LNCaP clone FGC (cell line): ENCODE measurements around the gene PCDHB16.
A peak's percentile ranks its signal among the peaks of the same experiment; 100 is the strongest.
"Not testable (repeated sequence)": the region's sequence is repeated elsewhere in the genome, so short reads cannot be mapped to it uniquely, and the experiment has no call there.

Experiments
- DNase-seq: peaks from one replicate; pipeline ENCODE4 v3.0.0-alpha.2; 2011; ENCODE audit warnings: low read depth
- H3K4me3 ChIP-seq: 2 replicates; pipeline ENCODE4 v1.5.1; 2011; ENCODE audit warnings: mild to moderate bottlenecking, low read depth, low read length, control low read depth
- CTCF ChIP-seq: IDR thresholded peaks from 2 replicates; pipeline ENCODE4 v1.5.1; 2012; ENCODE audit warnings: mild to moderate bottlenecking; ENCODE audit not compliant: control insufficient read depth, insufficient read depth; ENCODE audit errors: extremely low read depth

PCDHB16 gene

GRCh38 chr5:141155540-141156374, 26.4 kb upstream of the PCDHB16 start:
- no peak overlapping the region for H3K4me3 ChIP-seq
- 0 out of 2 replicates have a peak, but pooled peaks have one; percentile 15 for TF ChIP-seq CTCF
- no peak for DNase-seq

DNA sequence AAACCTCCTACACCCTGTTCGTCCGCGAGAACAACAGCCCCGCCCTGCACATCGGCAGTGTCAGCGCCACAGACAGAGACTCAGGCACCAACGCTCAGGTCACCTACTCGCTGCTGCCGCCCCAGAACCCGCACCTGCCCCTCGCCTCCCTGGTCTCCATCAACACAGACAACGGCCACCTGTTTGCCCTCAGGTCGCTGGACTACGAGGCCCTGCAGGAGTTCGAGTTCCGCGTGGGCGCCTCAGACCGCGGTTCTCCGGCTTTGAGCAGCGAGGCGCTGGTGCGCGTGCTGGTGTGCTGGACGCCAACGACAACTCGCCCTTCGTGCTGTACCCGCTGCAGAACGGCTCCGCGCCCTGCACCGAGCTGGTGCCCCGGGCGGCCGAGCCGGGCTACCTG, 24.8 kb upstream of the PCDHB16 start:
- not testable (repeated sequence) for DNase-seq, H3K4me3 ChIP-seq

- H3K4me3 ChIP-seq, DNase-seq: not testable (repeated sequence)
Observed at GRCh38 chr5:141157901-141158300, 24.3 kb upstream of the PCDHB16 start.

DNA sequence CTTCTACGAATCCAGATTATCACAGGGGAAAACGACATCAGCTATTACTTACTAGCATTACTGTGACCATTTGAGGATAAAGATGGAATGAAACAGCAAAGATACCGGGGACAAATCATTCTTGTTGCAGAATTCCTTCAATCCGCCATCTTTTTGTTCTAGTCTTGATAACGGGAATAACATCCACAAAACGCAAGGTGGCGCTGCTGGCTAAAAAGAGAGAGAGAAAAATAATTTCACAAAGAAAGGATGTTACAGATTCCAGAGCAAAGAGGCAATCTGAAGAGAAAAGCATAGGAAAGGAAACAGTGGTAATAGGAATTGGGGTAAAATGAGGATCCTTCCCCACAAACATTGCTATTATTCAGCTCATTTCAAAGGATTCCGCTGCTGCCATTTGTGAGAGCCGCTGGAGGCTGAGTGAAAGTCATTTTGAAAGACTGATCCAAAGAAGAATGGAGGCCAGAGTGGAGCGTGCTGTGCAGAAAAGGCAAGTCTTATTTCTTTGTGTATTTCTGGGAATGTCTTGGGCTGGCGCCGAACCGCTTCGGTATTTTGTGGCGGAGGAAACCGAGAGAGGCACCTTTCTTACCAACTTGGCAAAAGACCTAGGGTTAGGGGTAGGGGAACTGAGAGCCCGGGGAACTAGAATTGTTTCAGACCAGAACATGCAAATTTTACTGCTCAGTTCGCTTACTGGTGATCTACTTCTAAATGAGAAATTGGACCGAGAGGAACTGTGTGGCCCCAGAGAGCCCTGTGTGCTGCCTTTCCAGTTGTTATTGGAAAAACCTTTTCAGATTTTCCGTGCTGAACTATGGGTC, 9.6 kb upstream of the PCDHB16 start, which contains the start of gene PCDHB7:
PCDHB7 (plus strand) TSS at position 264 of the 824 bp plus-strand sequence; CDS start at position 456, 192 bp downstream.
- TF ChIP-seq CTCF, result peak; percentile 79
- H3K4me3 ChIP-seq, result no peak within 1 kb of the TSS
- DNase-seq, result no peak

DNA sequence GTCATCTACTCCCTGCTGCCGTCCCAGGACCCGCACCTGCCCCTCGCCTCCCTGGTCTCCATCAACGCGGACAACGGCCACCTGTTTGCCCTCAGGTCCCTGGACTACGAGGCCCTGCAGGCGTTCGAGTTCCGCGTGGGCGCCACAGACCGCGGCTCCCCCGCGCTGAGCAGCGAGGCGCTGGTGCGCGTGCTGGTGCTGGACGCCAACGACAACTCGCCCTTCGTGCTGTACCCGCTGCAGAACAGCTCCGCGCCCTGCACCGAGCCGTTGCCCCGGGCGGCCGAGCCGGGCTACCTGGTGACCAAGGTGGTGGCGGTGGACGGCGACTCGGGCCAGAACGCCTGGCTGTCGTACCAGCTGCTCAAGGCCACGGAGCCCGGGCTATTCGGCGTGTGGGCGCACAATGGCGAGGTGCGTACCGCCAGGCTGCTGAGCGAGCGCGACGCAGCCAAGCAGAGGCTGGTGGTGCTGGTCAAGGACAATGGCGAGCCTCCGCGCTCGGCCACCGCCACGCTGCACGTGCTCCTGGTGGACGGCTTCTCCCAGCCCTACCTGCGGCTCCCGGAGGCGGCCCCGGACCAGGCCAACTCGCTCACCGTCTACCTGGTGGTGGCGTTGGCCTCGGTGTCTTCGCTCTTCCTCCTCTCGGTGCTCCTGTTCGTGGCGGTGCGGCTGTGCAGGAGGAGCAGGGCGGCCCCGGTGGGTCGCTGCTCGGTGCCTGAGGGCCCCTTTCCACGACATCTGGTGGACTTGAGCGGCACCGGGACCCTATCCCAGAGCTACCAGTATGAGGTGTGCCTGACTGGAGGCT, 7.7 kb upstream of the PCDHB16 start:
- H3K4me3 ChIP-seq, DNase-seq: not testable (repeated sequence)

DNA sequence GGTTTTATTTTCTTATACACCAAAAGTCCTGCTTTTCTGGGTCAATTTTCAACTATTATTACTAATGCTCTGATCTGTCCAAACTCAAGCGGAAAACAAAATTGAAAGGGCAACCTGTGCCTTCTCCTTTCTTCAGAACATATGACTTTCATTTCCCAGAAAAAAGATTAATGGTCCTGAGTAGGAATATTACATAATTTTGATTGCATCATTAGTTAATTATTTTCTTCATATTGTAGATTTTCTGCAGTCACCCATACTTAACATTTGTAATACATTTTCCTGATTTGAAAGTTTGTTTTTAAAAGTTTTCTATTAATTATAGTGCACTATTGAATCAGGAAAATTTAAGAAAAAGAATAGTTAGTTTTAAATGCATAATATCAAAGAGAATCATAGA, 6.3 kb upstream of the PCDHB16 start:
- H3K4me3 ChIP-seq, result no peak overlapping the region
- no peak for TF ChIP-seq CTCF
- DNase-seq, result no peak

DNA sequence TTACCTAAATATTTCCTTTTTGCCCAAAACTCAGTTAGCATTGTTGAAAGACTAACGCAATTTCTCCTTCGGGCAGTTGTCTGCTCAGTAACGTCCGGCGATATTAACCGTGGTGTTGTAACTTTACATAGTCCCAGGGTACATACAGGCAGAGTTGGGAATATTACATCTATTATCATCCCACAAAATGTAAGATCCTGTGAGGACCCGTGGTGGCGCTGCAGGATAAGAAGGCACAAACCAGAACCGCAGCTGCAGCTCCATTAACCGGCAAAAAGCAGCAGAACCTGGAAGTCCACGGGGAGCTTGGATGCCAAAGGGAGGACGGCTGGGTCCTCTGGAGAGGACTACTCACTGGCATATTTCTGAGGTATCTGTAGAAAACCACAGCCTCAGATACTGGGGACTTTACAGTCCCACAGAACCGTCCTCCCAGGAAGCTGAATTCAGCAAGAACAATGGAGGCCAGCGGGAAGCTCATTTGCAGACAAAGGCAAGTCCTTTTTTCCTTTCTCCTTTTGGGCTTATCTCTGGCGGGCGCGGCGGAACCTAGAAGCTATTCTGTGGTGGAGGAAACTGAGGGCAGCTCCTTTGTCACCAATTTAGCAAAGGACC, 4.5 kb upstream of the PCDHB16 start, which contains the start of gene PCDHB8:
PCDHB8 (plus strand) TSS at position 214 of the 615 bp plus-strand sequence; CDS start at position 459, 245 bp downstream.
- H3K4me3 ChIP-seq, result peak within 1 kb of the TSS; percentile 6; the same call in 1 of the 2 replicates
- peak; percentile 43 for TF ChIP-seq CTCF
- DNase-seq, result not testable (repeated sequence)

GRCh38 chr5:141179371-141179770, 2.8 kb upstream of the PCDHB16 start:
- not testable (repeated sequence) for DNase-seq, H3K4me3 ChIP-seq

DNA sequence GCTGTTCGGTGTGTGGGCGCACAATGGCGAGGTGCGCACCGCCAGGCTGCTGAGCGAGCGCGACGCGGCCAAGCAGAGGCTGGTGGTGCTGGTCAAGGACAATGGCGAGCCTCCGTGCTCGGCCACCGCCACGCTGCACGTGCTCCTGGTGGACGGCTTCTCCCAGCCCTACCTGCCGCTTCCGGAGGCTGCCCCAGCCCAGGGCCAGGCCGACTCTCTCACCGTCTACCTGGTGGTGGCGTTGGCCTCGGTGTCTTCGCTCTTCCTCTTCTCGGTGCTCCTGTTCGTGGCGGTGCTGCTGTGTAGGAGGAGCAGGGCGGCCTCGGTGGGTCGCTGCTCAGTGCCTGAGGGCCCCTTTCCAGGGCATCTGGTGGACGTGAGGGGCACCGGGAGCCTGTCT, 2.3 kb upstream of the PCDHB16 start:
- DNase-seq, H3K4me3 ChIP-seq: not testable (repeated sequence)
